ENCODE data around the gene KDM4B. TPM values are rescaled to one million over a fixed set of nuclear protein-coding genes. Genes with fewer than 3 reads are reported as not detected.
A peak's percentile ranks its signal among the peaks of the same experiment; 100 is the strongest.

KDM4B gene
- total and polyA plus RNA-seq, 2 donors from 2014 or later: 6.6 to 35.7 TPM

DNA sequence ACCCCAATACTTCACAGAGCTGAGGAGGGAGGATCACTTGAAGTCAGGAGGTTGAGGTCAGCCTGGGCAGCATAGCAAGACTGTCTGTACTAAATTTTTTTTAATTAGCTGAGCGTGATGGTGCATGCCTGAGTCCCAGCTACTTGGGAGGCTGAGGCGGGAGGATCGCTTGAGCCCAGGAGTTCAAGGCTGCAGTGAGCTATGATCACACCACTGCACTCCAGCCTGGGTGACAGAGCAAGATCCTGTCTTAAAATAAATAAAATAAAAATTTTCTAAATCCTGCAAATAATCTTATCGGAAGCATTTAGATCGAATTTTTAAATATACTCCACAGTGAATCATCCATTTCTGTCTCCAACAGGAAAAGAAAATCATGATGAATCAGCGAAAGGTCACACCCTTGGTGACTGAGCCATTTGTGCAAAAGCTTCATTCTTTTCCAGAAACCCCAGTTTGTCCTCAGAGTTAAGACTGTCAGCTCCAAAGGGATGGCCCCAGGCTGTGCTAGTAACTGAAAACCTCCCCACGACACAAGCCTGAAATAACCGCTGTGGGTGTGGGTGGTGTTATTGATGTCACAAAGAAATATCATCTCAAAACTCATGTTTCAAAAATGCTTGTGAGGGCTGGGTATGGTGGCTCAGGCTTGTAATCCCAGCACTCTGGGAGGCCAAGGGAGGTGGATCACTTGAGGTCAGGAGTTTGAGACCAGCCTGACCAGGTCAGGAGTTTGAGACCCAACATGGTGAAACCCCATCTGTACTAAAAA lies 204.1 kb downstream of the KDM4B start:
- no peak overlapping the region for H3K4me3 ChIP-seq (ENCODE audit: low read length in 3 of 3)
- FAIRE-seq: no peak
- no peaks in the 10 kb centered on the region for H3K4me1 ChIP-seq (ENCODE audit: control insufficient read depth in 2 of 3, insufficient read depth in 2 of 3, low read depth in 1 of 3, low read length in 3 of 3)
- H3K9me3 ChIP-seq (ENCODE audit: control insufficient read depth in 2 of 3, insufficient read depth in 1 of 3, low read length in 3 of 3): no peaks in the 10 kb centered on the region
- H3K36me3 ChIP-seq (ENCODE audit: control insufficient read depth in 2 of 3, insufficient read depth in 3 of 3, low read length in 3 of 3): no peaks in the 10 kb centered on the region
- intact Hi-C loops (cut with DNase I): no loop called here
- TF ChIP-seq, protein P1, sequence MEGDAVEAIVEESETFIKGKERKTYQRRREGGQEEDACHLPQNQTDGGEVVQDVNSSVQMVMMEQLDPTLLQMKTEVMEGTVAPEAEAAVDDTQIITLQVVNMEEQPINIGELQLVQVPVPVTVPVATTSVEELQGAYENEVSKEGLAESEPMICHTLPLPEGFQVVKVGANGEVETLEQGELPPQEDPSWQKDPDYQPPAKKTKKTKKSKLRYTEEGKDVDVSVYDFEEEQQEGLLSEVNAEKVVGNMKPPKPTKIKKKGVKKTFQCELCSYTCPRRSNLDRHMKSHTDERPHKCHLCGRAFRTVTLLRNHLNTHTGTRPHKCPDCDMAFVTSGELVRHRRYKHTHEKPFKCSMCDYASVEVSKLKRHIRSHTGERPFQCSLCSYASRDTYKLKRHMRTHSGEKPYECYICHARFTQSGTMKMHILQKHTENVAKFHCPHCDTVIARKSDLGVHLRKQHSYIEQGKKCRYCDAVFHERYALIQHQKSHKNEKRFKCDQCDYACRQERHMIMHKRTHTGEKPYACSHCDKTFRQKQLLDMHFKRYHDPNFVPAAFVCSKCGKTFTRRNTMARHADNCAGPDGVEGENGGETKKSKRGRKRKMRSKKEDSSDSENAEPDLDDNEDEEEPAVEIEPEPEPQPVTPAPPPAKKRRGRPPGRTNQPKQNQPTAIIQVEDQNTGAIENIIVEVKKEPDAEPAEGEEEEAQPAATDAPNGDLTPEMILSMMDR (IDR thresholded peaks at IDR 0.05; ENCODE audit: borderline replicate concordance, extremely low read depth, insufficient read depth): no peak
- H3K9ac ChIP-seq (ENCODE audit: low read length in 3 of 3): no peak overlapping the region
- H3K27ac ChIP-seq (ENCODE audit: low read depth in 2 of 2, low read length in 2 of 2): no peak overlapping the region
- DNase-seq: peak in 1 of 5 donors; percentile 78
- H3K27me3 ChIP-seq (ENCODE audit: control insufficient read depth, insufficient read depth, low read length): no peaks in the 10 kb centered on the region

- DNase-seq (peak in 1 of 5 donors; percentile 17), FAIRE-seq (no peak)
- intact Hi-C loops (cut with DNase I): no loop called here
- Histone ChIP-seq H3K9ac (ENCODE audit: low read length in 3 of 3) (no peak overlapping the region), H3K4me3 (ENCODE audit: low read length in 3 of 3) (no peak overlapping the region), H3K27ac (ENCODE audit: low read depth in 2 of 2, low read length in 2 of 2) (no peak overlapping the region), H3K27me3 (ENCODE audit: control insufficient read depth, insufficient read depth, low read length) (no peaks in the 10 kb centered on the region), H3K36me3 (ENCODE audit: control insufficient read depth in 2 of 3, insufficient read depth in 3 of 3, low read length in 3 of 3) (no peaks in the 10 kb centered on the region), H3K9me3 (ENCODE audit: control insufficient read depth in 2 of 3, insufficient read depth in 1 of 3, low read length in 3 of 3) (no peaks in the 10 kb centered on the region), H3K4me1 (ENCODE audit: control insufficient read depth in 2 of 3, insufficient read depth in 2 of 3, low read depth in 1 of 3, low read length in 3 of 3) (no peaks in the 10 kb centered on the region)
- TF ChIP-seq, protein P1 (IDR thresholded peaks at IDR 0.05; ENCODE audit: borderline replicate concordance, extremely low read depth, insufficient read depth): no peak
These were observed 205.1 kb downstream of the KDM4B start for GRCh38 chr19:5173993-5174392.

GRCh38 chr19:5177745-5178450 lies 209.0 kb downstream of the KDM4B start:
- DNase-seq (no peak), FAIRE-seq (no peak)
- intact Hi-C loops (cut with DNase I): no loop called here
- no peak overlapping the region for H3K27ac ChIP-seq (ENCODE audit: low read depth in 2 of 2, low read length in 2 of 2)
- no peak overlapping the region for H3K4me3 ChIP-seq (ENCODE audit: low read length in 3 of 3)
- no peaks in the 10 kb centered on the region for H3K9me3 ChIP-seq (ENCODE audit: control insufficient read depth in 2 of 3, insufficient read depth in 1 of 3, low read length in 3 of 3)
- H3K27me3 ChIP-seq (ENCODE audit: control insufficient read depth, insufficient read depth, low read length): no peaks in the 10 kb centered on the region
- TF ChIP-seq, protein P1 (IDR thresholded peaks at IDR 0.05; ENCODE audit: borderline replicate concordance, extremely low read depth, insufficient read depth): no peak
- no peaks in the 10 kb centered on the region for H3K4me1 ChIP-seq (ENCODE audit: control insufficient read depth in 2 of 3, insufficient read depth in 2 of 3, low read depth in 1 of 3, low read length in 3 of 3)
- H3K36me3 ChIP-seq (ENCODE audit: control insufficient read depth in 2 of 3, insufficient read depth in 3 of 3, low read length in 3 of 3): no peaks in the 10 kb centered on the region
- no peak overlapping the region for H3K9ac ChIP-seq (ENCODE audit: low read length in 3 of 3)
